ENCODE results near the gene STRBP. TPM values are rescaled to one million over a fixed set of nuclear protein-coding genes. Genes with fewer than 3 reads are reported as not detected.

Gene STRBP
- total RNA-seq, 1 experiment from 2014 or later, result 137 TPM

DNA sequence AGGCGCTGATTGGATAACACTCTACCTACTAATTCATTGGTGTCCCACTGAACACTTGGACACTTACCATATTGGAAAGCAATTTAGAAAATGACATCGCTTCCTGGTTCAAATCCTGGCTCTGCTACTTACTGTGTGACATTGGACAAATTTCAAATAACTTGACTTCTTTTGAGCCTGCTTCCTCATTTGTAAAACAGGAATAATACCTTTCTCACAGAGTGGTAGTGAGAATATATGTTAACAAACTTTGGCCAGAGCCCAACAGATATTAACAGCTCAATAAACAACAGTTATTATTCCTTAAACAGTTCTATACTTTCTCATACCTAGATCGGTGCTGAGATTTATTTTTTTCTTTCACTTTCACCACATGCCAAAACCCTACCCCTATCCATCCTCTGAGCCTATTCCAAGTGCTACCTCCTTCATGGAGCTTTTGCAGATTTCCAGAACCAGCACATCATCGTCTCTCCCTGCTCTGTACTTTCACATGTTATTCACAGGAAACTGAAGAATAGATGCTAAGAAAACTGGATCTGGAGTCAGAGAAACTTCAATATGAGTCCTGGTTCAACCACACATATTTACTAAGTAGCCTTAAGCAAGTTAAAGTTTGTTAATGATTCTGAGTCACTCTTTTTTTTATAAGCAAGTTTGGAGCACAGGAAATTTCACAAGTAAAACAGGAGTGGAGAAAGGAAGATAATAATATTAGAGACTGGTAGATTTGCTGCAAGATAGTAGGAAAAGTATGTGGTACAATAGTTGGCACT lies 92.3 kb downstream of the STRBP start:
- no peaks in the 10 kb centered on the region for H3K27me3 ChIP-seq (ENCODE audit: low read length)
- peak; percentile 64 for DNase-seq
- H3K9ac ChIP-seq (ENCODE audit: low read length), result peak overlapping the region; percentile 69
- H3K79me2 ChIP-seq (ENCODE audit: low read length), result peaks cover 79% of the 10 kb centered on the region
- H3K9me2 ChIP-seq (replicated peaks; ENCODE audit: insufficient read depth, low read length), result no peaks in the 10 kb centered on the region
- H3K36me3 ChIP-seq (ENCODE audit: insufficient read depth, low read length), result peaks cover 39% of the 10 kb centered on the region
- peak overlapping the region; percentile 72 for H3K4me2 ChIP-seq (ENCODE audit: low read depth, low read length, poor library complexity, severe bottlenecking)
- H3K27ac ChIP-seq (ENCODE audit: low read length), result peak overlapping the region; percentile 99
- peaks cover 96% of the 10 kb centered on the region for H3K4me1 ChIP-seq (ENCODE audit: low read length)
- H3K9me3 ChIP-seq (ENCODE audit: low read length), result no peaks in the 10 kb centered on the region
- no peak overlapping the region for H2AFZ ChIP-seq (ENCODE audit: low read length)
- H3K4me3 ChIP-seq (ENCODE audit: low read length), result peak overlapping the region; percentile 51
- H4K20me1 ChIP-seq (ENCODE audit: insufficient read depth, low read depth, low read length), result no peaks in the 10 kb centered on the region

DNA sequence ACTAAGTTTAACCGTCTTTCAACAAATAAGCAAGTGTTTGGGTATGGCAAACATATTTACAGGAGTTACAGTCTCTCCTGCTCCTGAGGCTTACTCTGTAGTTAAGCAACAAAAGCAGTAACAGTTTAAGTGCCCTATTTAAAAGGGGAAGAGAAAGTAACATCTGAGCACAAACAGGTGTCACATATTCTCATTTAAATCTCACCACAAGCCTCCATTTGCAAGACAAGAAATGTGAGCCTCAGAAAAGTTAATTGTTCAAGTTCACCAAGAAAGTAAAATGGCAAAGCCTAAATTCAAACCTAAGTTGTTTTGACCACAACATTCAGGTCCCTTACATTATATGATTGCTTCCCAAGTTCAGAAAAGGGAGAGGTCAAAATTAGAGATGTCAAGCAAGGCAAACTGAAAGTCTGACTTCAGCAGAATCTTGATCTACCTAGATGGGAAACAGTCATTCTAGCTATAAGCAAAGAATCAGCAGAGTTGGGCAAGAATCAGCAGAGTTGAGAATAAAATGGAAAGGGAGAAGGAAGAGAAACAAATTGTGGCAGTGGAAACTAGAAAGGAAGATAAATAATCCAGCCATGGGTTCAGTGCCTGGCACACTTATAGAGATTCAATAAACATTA lies 93.4 kb downstream of the STRBP start:
- DNase-seq, result peak; percentile 94
- Histone ChIP-seq H3K79me2 (ENCODE audit: low read length) (peaks cover 79% of the 10 kb centered on the region), H2AFZ (ENCODE audit: low read length) (no peak overlapping the region), H3K4me3 (ENCODE audit: low read length) (peak overlapping the region; percentile 51), H3K36me3 (ENCODE audit: insufficient read depth, low read length) (peaks cover 42% of the 10 kb centered on the region), H3K4me1 (ENCODE audit: low read length) (peaks cover 98% of the 10 kb centered on the region), H3K9me2 (replicated peaks; ENCODE audit: insufficient read depth, low read length) (no peaks in the 10 kb centered on the region), H3K9ac (ENCODE audit: low read length) (peak overlapping the region; percentile 69), H3K27me3 (ENCODE audit: low read length) (no peaks in the 10 kb centered on the region), H3K27ac (ENCODE audit: low read length) (peak overlapping the region; percentile 99), H3K4me2 (ENCODE audit: low read depth, low read length, poor library complexity, severe bottlenecking) (peak overlapping the region; percentile 72), H4K20me1 (ENCODE audit: insufficient read depth, low read depth, low read length) (no peaks in the 10 kb centered on the region), H3K9me3 (ENCODE audit: low read length) (no peaks in the 10 kb centered on the region)

DNA sequence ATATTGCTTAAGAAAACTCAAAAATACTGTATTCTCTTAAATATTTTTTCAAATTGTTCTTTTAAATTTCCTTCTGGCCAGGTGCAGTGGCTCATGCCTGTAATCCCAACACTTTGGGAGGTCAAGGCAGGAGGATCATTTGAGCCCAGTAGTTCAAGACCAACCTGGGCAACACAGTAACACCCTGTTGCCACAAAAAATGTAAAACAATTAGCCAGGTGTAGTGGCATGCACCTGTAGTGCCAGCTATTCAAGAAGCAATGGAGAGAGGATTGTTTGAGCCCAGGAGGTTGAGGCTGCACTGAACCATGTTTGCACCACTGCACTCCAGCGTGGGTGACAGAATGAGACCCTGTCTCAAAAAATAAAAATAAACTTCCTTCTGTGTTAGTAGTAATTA lies 94.3 kb downstream of the STRBP start:
- peaks cover 78% of the 10 kb centered on the region for H3K79me2 ChIP-seq (ENCODE audit: low read length)

DNA sequence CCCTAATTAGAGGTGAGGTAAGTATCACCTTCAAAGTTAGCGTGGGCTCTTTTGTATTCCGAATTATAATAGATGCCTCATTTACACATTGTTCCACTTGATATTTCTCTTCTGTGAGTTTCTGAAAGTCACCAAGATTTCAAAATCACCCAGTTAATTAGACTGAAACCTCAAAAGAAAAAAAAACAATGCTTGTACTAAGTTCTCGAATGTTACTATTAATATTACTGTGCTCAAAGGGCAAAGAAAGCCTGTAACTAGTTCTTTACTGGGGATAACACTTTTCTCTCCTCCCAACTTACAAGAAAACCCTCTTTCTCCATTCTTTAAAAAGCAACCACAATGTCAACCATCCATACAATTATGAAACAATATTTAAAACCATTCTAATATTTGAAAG lies 98.5 kb downstream of the STRBP start:
- H3K9me2 ChIP-seq (replicated peaks; ENCODE audit: insufficient read depth, low read length), result no peaks in the 10 kb centered on the region
- no peak overlapping the region for H3K9ac ChIP-seq (ENCODE audit: low read length)
- H4K20me1 ChIP-seq (ENCODE audit: insufficient read depth, low read depth, low read length), result no peaks in the 10 kb centered on the region
- peaks cover 25% of the 10 kb centered on the region for H3K36me3 ChIP-seq (ENCODE audit: insufficient read depth, low read length)
- peaks cover 87% of the 10 kb centered on the region for H3K79me2 ChIP-seq (ENCODE audit: low read length)
- H2AFZ ChIP-seq (ENCODE audit: low read length), result no peak overlapping the region
- H3K4me1 ChIP-seq (ENCODE audit: low read length), result peaks cover 96% of the 10 kb centered on the region
- no peaks in the 10 kb centered on the region for H3K9me3 ChIP-seq (ENCODE audit: low read length)
- peak overlapping the region; percentile 99 for H3K27ac ChIP-seq (ENCODE audit: low read length)
- H3K4me2 ChIP-seq (ENCODE audit: low read depth, low read length, poor library complexity, severe bottlenecking), result peak overlapping the region; percentile 5
- no peak overlapping the region for H3K4me3 ChIP-seq (ENCODE audit: low read length)
- no peaks in the 10 kb centered on the region for H3K27me3 ChIP-seq (ENCODE audit: low read length)
- no peak for DNase-seq

More for the DNA sequence above, 94.3 kb downstream of the STRBP start:
- Histone ChIP-seq H3K4me1 (ENCODE audit: low read length) (peaks cover 98% of the 10 kb centered on the region), H3K27me3 (ENCODE audit: low read length) (no peaks in the 10 kb centered on the region), H2AFZ (ENCODE audit: low read length) (no peak overlapping the region), H3K27ac (ENCODE audit: low read length) (peak overlapping the region; percentile 99), H3K9me3 (ENCODE audit: low read length) (no peaks in the 10 kb centered on the region), H3K9me2 (replicated peaks; ENCODE audit: insufficient read depth, low read length) (no peaks in the 10 kb centered on the region), H3K4me3 (ENCODE audit: low read length) (peak overlapping the region; percentile 33), H3K36me3 (ENCODE audit: insufficient read depth, low read length) (peaks cover 42% of the 10 kb centered on the region), H3K9ac (ENCODE audit: low read length) (peak overlapping the region; percentile 62), H4K20me1 (ENCODE audit: insufficient read depth, low read depth, low read length) (no peaks in the 10 kb centered on the region), H3K4me2 (ENCODE audit: low read depth, low read length, poor library complexity, severe bottlenecking) (peak overlapping the region; percentile 72)
- DNase-seq, result no peak

DNA sequence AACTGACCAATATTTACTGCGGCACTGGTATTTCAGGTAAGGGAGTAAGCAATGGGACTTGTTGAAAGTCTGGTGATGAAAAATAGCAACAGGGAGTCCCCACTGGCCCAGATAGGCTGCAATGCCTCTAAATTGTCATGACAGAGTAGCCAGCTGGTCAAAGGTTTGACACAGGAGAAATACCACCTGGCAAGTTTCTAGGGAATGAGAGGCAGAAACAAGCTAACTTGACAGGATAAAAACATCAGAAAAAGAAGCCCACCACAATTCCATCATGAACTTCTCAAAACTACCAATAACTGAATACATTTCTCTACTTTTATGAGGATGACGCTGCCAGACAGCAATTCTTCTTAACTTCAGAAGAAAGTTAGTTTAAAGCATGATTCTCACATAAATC lies 99.8 kb downstream of the STRBP start:
- Histone ChIP-seq H3K4me3 (ENCODE audit: low read length) (no peak overlapping the region), H3K27me3 (ENCODE audit: low read length) (no peaks in the 10 kb centered on the region), H4K20me1 (ENCODE audit: insufficient read depth, low read depth, low read length) (no peaks in the 10 kb centered on the region), H3K4me2 (ENCODE audit: low read depth, low read length, poor library complexity, severe bottlenecking) (peak overlapping the region; percentile 25), H2AFZ (ENCODE audit: low read length) (no peak overlapping the region), H3K4me1 (ENCODE audit: low read length) (peaks cover 90% of the 10 kb centered on the region), H3K9me3 (ENCODE audit: low read length) (no peaks in the 10 kb centered on the region), H3K36me3 (ENCODE audit: insufficient read depth, low read length) (peaks cover 22% of the 10 kb centered on the region), H3K9ac (ENCODE audit: low read length) (peak overlapping the region; percentile 1), H3K79me2 (ENCODE audit: low read length) (peaks cover 89% of the 10 kb centered on the region), H3K27ac (ENCODE audit: low read length) (peak overlapping the region; percentile 99), H3K9me2 (replicated peaks; ENCODE audit: insufficient read depth, low read length) (no peaks in the 10 kb centered on the region)
- DNase-seq, result no peak

DNA sequence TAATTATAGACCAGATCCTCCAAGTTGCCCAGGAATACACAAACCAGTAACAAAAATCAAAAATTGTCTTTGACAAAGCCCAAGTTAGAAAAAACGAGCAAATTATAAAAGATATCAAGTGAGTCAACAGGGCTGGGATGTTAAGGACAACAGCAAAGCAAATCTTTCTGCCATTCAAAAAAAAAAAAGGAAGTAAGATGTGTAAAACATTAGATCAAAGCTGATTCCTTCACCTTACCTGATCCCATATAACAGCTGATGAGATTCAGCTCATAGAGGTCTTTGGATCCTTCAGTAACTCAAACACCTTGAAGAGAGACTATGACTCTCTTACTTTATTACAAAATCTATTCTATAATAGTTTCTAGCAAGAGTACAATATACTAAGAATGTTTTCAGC lies 100.9 kb downstream of the STRBP start:
- Histone ChIP-seq H3K9ac (ENCODE audit: low read length) (no peak overlapping the region), H3K36me3 (ENCODE audit: insufficient read depth, low read length) (peaks cover 12% of the 10 kb centered on the region), H3K4me1 (ENCODE audit: low read length) (peaks cover 90% of the 10 kb centered on the region), H3K4me2 (ENCODE audit: low read depth, low read length, poor library complexity, severe bottlenecking) (peak overlapping the region; percentile 25), H3K27ac (ENCODE audit: low read length) (peak overlapping the region; percentile 99), H3K9me2 (replicated peaks; ENCODE audit: insufficient read depth, low read length) (no peaks in the 10 kb centered on the region), H3K27me3 (ENCODE audit: low read length) (no peaks in the 10 kb centered on the region), H3K79me2 (ENCODE audit: low read length) (peaks cover 87% of the 10 kb centered on the region), H4K20me1 (ENCODE audit: insufficient read depth, low read depth, low read length) (no peaks in the 10 kb centered on the region), H2AFZ (ENCODE audit: low read length) (no peak overlapping the region), H3K9me3 (ENCODE audit: low read length) (no peaks in the 10 kb centered on the region), H3K4me3 (ENCODE audit: low read length) (no peak overlapping the region)
- DNase-seq, result no peak

DNA sequence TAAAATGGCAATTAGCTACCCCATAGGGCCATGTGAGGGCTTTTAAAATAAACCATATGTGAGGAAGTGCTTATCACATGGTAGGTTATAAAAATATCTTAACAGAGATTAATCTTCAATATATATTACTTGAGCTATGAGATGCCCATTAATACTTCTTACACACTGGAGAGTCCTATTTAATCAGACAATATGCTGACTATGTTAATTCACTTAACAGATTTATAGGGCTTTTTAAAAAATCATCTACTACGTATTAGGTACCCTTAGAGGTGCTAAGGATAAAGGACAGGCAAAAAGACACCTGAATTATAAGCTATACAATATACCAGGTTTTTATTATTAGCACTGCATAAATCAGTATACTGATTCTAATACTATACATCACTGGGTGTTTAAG lies 102.6 kb downstream of the STRBP start:
- Histone ChIP-seq H3K79me2 (ENCODE audit: low read length) (peaks cover 89% of the 10 kb centered on the region), H3K9ac (ENCODE audit: low read length) (no peak overlapping the region), H4K20me1 (ENCODE audit: insufficient read depth, low read depth, low read length) (no peaks in the 10 kb centered on the region), H3K27me3 (ENCODE audit: low read length) (no peaks in the 10 kb centered on the region), H2AFZ (ENCODE audit: low read length) (no peak overlapping the region), H3K4me2 (ENCODE audit: low read depth, low read length, poor library complexity, severe bottlenecking) (peak overlapping the region; percentile 28), H3K4me1 (ENCODE audit: low read length) (peaks cover 80% of the 10 kb centered on the region), H3K4me3 (ENCODE audit: low read length) (no peak overlapping the region), H3K27ac (ENCODE audit: low read length) (peak overlapping the region; percentile 99), H3K9me2 (replicated peaks; ENCODE audit: insufficient read depth, low read length) (no peaks in the 10 kb centered on the region), H3K36me3 (ENCODE audit: insufficient read depth, low read length) (no peaks in the 10 kb centered on the region), H3K9me3 (ENCODE audit: low read length) (no peaks in the 10 kb centered on the region)
- no peak for DNase-seq

DNA sequence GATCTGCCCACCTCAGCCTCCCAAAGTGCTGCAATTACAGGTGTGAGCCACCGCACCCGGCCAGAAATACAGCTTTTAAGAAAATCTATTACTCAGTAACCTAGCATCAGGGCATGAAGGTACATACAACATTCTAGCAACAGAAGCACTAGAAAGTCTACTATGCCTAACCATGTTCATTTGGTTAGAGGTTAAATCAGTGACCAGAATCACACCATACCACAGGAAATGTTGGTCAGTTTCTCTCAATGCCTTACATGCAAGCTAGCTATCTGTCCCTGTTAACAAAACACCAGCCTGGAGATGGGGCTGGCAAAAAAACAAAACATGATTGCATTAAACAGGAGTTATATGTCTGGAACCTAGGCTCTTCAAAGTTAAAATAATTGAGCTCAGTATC lies 104.1 kb downstream of the STRBP start:
- Histone ChIP-seq H3K27me3 (ENCODE audit: low read length) (no peaks in the 10 kb centered on the region), H3K79me2 (ENCODE audit: low read length) (peaks cover 86% of the 10 kb centered on the region), H3K4me1 (ENCODE audit: low read length) (peaks cover 71% of the 10 kb centered on the region), H3K36me3 (ENCODE audit: insufficient read depth, low read length) (peaks cover 8% of the 10 kb centered on the region; the same call in 1 of the 2 replicates), H2AFZ (ENCODE audit: low read length) (no peak overlapping the region), H4K20me1 (ENCODE audit: insufficient read depth, low read depth, low read length) (no peaks in the 10 kb centered on the region), H3K9ac (ENCODE audit: low read length) (no peak overlapping the region), H3K4me2 (ENCODE audit: low read depth, low read length, poor library complexity, severe bottlenecking) (no peak overlapping the region), H3K9me2 (replicated peaks; ENCODE audit: insufficient read depth, low read length) (no peaks in the 10 kb centered on the region), H3K27ac (ENCODE audit: low read length) (peak overlapping the region; percentile 61), H3K4me3 (ENCODE audit: low read length) (no peak overlapping the region), H3K9me3 (ENCODE audit: low read length) (no peaks in the 10 kb centered on the region)
- no peak for DNase-seq

Measured in Karpas-422 (cell line).